ENCODE measurements around the gene GNG8.
"Not testable (repeated sequence)": the region's sequence is repeated elsewhere in the genome, so short reads cannot be mapped to it uniquely, and the experiment has no call there.

GNG8 gene

DNA sequence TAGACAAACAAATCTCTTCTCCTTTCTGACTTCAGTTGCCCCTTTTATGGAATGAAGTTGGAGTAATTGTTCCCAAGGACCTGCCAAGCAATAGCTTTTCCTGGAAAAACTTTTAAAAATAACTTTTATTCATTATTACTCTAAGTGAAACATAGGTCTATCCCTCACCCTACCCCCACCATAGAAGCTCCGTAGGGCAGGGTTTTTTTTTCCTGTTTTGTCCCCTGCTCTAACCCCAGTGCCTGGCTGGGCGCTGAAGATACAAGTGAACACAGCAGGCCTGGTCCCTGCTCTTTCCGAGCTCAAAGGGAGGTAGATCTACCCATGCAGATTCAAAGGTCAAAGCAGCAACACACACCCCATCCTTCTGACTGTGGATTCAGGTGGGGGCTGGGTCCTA, 8.7 kb upstream of the GNG8 start:
- no peak for DNase-seq

DNA sequence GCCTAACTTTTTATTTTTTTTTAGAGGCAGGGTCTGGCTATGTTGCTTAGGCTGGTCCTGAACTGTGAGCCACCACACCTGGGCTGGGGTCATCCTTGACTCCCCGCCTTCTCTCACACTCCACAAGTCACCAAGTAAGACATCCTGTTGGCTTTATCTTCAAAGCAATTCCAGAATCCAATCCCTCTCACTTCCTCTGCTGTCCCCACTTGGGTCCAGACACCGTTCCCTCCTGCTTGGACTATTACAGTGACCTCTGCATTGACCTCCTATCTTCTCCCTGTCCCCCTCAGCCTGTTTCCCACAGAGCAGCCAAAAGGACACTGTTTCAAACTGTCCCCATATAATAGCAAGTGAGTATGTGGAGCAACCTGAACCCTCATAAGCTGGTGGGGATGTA, 4.7 kb upstream of the GNG8 start:
- DNase-seq = no peak

DNA sequence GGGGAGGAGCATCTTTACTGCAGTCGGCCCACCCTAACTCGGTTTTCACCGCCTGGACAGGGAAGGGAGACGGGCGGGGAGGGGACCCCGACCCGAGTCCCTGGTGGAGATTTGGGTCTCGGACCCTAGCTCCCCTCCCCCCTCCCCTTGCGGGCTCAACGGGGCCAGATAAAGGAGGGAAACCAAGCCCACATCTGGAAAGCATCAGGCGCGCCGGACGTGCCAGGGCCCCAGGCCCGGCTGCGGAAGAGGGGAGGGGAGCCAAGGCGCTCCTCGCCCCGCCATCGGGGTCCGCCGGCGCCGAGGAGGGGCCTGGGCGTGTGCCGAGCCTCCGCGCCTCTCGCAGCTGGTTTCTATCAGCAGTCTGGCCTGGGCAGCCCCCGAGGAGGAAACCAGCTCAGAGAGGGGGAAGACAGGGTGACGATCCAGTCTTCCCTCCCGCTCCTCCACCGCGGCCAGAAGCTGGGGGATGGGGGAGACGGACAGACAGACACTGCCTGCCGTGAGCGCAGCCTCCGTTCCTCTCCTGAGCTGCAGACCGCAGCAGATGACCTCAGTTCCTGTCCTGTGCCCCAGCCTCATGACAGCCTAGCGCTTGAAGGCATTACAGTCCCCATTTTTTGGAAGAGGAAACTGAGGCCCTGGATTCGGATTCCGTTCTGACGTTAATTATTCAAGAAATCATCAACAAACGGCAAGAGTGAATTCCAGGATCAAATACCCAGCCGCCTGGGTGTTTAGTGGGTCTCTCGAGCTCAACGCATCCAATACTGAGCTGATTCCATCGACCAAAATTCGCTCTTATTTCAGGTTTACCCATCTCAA, 3.6 kb upstream of the GNG8 start:
- DNase-seq = peak; percentile 93

DNA sequence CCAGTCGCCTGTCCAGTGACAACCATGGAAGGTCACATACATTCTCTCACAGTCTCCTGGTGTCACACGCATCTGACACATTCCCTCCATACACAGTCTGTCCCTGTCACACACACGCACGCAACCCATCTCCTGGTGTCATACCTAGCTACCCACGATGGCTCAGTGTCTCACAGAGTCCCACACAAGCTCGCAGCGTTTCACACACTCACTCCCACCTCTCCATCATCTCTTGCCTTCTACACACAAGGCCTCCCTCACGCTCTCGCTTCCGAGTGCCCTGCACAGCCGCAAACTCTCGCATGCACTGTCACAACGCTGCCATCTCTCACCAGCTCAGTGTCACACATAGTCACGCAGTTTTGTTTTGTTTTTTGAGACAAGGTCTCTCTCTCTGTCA, 1.2 kb upstream of the GNG8 start:
- no peak for DNase-seq

DNA sequence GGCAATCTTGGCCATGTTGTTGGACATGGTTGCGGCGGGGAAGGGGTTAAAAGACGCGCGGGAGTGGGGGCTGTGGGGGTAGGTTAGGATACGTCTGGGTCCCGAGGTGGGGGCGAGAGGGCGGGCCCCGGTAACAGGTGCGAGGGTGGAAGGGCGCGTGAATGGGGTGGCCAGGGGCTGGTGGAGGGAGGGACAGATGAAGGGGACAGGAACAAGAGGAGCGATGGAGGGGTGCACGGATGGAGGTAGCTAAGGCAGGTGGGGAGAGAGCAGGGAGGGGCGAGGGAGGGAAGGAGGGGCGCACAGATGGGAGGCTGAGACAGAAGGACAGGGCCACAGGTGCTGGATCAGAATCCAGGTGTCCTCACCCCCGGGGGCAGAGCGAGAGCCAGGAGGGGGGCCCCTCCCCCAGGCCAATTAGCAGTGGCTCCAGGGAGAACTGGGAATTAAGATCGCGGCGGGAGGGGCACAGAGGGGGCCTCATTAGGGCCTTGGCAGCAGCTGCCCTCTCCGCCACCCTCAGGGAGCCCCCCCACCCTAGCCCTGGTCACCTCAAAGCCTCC, 1.3 kb downstream of the GNG8 start:
- no peak for DNase-seq

DNA sequence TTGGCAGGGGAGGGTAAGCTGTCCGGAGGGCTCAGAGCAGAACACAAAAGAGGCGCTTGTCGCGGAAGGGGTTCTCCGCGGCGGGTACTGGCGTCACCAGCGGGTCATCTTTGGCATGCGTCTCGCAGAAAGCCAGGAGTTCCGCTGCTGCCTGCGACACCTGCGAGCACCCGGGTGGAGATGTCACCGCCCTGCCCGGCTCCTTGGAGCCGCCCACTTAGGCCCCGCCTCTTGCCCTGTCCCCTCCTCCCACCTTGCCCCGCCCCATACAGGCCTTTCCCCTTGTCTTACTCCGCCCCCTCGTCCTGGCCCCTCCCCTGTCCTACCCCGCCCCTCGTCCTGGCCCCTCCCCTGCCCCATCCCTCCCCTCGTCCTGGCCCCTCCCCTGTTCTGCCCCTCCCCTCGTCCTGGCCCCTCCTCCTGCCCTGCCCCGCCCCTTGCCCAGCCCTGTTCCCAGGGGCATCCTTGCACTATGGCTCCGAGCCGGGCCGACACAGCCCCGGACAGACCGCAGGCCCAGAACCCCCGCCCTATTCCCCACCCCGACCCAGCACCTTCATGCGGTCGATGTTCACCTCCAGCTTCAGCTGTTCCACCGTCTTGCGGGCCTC, 1.9 kb downstream of the GNG8 start:
- peak; percentile 84 for DNase-seq

DNA sequence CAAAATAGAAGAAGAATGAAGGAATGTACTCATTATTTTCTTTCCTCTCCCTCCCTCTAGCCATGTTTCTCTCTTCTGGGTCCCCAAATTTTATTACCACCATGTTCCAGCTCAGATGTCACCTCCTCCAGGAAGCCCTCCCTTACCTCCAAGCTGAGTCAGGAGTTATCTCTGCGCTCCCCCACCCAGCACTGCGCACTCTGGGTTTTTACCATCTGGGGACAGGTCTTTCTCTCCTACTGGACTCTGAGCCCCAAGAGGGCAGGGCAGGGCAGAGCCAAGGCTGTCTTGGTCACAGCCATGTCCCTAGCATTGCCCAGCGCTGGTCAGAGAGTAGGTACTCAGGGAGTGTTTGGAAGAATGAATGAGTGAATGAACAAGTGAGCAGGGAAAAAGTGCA, 2.9 kb downstream of the GNG8 start:
- no peak for DNase-seq

DNA sequence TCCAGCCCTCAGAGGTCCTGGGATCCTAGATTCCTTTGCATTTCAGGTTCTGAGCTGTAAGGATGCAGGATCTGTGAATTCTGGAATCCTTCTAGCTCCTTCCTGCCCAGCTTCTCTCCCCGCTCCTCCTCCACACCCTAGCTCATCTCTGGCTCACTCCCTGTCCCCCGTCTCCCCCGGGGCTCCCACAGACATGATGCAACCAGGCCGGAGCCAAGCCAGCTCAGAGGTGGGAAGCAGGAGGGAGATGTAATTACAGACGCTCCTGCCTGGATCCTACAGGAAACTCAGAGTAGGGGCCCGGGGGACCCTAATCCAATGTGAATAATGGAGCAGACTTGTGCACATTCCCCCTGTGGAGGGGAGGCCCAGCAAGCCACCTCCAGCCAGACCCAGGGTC, 4.5 kb downstream of the GNG8 start:
- DNase-seq = peak; percentile 80

DNA sequence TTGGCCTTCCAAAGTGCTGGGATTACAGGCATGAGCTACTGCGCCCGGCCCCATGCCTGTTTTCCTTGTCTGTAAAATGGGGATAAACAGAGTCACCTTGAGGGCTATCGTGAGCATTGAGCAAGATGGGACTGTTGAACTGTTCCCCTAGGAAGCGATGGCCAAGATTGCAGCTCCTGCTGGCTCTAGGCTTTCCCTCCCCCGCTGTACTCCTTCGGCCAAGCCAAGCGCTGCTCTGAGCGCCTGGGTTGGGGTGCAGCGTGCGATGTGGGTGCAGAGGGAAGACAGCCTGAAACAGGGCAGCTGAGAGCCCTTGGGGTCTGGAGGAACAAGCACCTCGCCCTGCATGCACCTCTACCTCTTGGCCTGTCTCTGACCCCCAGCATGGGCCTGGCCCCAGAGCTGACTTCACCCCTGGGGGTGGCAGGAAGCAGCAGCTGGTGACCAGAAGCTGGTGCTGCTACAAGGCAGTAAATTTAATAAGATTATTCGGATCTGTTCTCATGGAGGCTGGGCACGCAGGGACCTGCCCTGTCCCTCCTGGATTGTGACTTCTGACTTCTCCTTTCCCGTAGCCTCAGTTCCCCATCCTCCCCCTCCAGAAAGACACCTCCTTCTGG, 5.3 kb downstream of the GNG8 start:
- DNase-seq = no peak

DNA sequence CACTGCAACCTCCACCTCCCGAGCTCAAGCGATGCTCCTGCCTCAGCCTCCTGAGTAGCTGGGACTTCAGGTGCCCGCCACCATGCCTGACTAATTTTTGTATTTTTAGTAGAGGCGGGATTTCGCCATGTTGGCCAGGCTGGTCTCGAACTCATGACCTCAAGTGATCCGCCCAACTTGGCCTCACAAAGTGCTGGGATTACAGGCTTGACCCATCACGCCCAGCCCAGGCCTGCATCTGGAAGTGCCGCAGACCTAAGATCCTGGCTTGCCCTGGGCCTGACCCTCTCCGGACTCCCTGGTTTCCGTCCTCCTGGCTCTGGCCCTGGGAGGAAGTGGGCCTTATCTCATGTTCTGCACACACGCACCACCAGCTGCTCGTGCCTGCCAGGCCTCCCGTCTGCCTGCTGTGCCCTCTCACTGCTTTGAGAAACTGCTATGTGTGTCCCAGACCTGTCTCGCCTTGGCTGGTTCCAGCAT, 6.4 kb downstream of the GNG8 start:
- DNase-seq = no peak

DNA sequence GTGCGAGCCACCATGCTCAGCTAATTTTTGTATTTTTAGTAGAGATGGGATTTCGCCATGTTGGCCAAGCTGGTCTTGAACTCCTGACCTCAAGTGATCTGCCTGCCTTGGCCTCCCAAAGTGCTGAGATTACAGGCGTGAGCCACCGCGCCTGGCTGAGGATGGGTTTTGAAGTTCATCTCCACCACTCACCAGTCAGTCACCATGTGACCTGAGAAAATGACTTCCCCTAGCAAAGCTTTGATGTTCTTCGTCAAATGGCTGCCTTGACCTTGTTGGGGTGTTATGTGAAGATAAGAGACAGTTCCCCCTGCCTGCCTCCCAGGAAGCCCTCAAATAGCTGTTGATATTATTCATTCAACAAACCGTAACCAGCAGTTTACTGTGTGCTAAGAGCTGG, 7.0 kb downstream of the GNG8 start:
- DNase-seq = not testable (repeated sequence)

DNA sequence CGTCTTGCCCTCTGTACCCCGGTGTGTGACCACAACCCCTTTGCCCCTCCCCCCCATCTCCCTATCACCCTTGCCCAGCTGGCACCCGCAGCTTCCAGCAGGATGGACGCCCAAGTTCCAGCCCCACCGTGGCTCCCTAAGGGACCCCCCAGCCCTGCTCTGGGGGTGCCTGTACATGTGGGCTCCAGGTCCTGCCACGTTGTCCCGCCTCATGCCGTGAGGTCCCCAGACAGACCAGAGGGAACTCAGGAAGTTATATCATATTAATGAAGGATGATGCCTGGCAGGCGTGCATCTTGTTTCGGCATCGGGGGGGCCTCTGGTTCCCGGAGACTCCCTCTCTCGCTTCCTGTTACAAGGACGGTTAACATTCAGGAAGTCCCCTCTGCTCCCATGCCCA, 9.6 kb downstream of the GNG8 start:
- DNase-seq = no peak

DNA sequence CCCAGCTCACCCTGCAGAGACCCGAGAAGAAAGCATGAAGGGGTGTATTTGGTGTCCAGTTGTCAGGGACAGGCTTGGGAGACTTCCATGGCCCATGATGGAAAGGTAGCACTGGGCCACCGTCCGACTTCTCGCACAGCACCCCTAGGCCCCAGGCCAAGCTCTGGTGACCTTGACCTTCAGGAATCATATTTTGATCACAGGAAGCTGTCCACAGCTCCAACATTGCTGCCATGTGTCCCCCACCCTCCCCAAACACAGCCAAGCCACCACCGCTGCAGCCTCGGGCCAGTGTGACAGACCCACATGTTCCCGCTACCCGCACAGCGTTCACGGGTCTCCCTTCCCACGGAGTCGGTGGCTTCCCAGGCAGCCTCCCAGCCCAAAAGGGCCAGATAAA, 10.3 kb downstream of the GNG8 start:
- DNase-seq = no peak

DNA sequence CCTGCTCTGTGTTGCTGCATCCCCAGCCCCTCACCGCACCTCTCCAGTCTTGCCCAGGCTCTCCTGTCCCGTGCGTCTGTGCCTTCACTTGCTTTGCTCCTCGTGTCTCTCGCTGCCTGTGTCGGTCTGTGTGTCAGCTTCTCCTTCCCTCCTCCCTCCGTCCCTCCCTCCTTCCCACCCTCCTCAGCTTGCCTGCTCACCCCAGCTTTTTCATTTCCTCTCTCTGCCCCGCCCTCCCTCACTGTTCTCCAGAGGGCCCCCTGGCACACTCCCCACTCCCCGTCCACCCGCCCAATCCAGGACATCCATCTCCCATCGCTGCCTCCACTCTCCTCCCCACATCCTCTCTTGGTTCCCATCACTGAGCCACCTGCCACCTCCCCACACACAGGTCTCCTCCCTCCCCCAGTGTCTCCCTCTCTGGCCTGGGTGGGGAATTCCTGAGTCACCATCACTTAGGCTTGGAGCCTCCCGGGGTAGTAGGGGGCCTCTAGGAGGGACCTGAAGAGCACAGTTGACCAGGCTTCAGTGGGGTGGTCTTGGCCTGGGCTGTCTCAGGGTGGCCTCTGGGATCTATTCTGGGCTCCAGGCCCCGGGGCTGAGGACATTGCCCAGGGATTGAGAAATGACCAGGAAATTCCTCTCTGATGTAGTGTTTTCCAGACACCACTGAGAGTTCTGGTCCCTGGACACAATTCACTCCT, 10.9 kb downstream of the GNG8 start, which contains the start of gene PTGIR:
PTGIR (minus strand) TSS at position 132 of the 704 bp plus-strand sequence. CDS start 864 bp downstream, outside the sequence.
- peak; percentile 84 for DNase-seq

DNA sequence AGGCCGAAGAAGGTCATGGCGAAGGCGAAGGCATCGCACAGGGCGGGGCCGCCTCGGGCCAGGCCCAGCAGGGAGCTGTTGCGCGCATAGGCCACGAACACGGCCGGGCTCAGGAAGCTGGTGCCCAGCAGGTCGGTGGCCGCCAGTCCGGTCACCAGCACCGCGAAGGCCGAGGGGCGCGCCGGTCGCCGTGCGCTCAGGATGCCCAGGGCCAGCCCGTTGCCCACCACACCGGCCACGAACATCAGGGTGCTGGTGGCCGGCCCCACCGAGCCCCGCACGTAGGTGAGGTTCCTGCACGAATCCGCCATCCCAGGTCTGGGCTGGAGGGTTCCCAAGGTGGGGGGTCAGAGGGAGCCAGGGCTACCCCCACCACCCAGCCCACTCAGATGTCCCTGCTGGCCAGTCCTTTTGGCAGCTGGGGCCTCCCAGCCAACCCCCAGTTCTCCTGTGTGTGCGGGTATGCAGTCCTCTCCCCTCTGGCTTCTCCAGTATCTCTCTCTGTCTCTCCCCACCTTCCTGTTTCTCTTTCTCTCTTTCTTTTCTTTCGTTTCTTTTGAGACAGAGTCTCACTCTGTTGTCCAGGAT, 12.0 kb downstream of the GNG8 start:
- DNase-seq = no peak

DNA sequence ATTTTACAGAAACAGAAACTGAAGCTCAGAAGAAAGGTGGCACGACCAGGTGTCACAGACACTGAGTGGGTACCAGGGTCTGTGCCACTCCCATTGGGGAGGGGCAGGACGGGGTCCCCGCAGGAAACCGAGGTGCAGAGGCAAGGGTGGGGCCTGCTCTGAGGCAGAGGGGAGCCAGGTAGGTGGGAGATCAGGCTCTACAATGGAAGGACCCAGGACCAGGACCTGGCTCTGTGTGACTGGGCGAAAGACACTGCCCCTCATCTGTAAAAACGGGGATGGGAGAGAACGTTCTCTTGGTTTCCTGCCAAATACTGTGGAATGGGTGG, 13.9 kb downstream of the GNG8 start:
- no peak for DNase-seq

DNA sequence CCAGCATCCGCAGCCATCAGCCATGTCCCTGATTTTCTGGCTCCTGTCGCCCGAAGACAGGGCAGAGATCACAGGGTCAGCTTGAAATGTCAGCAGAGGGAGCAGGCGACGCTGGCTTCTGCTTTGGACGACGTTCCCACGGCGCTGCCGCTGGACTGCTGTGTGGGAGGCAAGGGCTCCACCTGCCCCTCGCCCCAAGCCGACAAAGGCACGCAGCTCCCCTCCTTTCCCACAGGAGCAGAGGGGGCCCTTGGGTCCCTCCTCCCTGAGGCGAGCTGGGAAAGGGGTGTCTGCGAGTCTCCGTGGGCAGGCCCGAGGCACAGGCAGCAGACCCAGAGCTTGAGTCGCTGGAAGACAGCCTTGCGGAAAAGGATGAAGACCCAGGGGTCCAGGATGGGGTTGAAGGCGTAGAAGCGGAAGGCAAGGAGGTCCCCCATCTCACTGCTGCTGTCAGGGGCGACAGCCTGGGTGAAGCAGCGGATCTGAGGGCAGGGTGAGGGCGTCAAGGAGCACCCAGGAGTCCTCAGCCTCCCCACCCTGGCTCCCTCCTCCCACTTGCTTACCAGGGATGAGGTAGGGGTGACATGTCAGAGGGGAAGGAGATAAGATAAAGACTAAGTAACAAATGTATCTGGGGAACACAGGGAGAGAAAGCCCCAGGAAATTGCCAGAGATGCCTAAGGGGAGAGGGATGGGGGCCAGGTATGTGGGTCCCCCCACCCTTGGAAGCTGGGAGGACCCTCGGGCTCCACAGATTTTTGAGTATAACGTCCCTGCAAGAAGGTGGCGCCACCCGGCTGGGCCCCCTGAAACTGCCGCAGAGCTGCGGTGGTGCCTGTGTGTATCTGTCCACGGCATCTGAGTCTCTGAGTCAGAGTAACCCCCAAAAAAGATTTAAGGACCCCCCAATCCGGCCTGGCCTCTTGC, 14.5 kb downstream of the GNG8 start:
- DNase-seq = no peak

DNA sequence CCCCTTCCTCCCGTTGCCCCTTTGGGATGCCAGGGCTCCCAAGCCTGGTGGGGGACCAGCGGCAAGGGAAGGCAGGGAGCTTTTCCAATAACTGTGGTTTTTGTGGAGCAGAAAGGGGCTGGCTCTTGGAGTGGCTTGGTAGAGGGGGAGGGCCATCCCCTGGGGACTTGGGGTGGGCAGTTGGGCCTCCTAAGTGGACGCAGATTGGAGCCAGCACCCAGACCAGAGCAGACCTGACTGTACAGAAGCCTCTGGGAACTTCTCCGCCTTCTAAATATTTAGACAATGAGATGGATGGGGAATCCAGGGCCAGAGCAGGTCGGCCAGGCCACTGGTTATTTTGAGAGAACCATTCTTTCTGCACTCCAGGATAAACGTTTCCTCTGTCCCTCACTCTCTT, 15.3 kb downstream of the GNG8 start:
- peak; percentile 76 for DNase-seq

DNA sequence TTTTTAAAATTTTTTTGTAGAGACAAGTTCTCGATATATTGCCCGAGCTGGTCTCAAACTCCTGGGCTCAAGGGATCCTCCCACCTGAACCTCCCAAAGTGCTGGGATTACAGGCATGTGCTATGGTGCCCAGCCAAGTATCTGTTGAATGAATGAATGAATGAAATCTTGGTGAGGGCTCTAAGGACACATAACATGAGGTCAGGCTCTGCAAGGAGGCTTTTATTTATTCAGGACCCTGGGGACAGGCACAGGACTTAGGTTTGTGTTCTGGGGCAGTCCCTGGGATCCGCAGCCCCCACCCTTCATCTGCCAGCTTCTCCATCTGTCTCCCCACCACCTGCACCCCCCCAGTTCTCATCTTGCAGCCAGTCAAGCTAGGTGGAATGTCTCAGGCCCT, 15.7 kb downstream of the GNG8 start:
- DNase-seq = no peak

DNA sequence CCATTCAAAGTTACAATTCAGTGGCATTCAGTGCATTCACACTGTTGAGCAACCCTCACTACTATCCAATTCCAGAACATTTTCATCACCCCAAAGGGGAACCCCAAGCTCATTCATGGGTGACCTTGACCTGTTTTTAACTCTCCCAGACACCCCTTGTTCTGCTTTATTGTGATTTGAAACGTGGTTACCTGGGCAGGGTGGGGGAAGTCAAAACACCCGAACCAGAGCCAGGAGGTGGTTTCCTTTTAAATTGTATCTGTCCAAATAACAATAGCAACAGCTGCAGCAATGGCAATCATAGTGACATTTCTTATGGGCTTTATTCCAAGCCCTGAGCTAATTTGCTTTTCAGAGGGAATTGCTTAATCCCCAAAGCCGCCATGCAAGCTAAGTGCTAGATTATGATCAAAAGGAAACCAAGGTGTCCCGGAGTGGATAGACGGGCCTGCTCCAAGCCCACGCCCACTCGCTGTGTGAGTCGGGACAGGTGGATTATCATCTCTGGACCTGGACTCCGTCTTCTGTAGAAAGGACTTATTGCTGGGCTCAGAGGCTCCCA, 17.3 kb downstream of the GNG8 start:
- no peak for DNase-seq

DNA sequence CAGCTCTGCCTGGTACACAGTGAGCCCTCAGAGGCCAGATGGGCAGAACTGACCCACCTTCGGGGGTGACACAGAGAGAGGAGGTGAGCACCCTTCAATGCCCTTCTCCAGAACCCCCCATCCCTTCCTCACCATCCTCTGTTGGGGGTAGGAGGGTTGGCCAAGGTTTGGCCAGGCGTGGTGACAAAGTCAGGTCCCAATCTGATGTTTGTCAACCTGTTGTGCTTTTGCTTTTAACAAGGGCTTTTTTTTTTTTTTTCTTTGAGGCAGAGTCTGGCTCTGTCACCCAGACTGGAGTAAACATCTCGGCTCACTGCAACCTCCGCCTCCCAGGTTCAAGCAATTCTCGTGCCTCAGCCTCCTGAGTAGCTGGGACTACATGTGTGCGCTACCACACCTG, 18.4 kb downstream of the GNG8 start:
- no peak for DNase-seq
